ENCODE results near the gene RPS6KA2.
A peak's percentile ranks its signal among the peaks of the same experiment; 100 is the strongest.

RPS6KA2 gene

DNA sequence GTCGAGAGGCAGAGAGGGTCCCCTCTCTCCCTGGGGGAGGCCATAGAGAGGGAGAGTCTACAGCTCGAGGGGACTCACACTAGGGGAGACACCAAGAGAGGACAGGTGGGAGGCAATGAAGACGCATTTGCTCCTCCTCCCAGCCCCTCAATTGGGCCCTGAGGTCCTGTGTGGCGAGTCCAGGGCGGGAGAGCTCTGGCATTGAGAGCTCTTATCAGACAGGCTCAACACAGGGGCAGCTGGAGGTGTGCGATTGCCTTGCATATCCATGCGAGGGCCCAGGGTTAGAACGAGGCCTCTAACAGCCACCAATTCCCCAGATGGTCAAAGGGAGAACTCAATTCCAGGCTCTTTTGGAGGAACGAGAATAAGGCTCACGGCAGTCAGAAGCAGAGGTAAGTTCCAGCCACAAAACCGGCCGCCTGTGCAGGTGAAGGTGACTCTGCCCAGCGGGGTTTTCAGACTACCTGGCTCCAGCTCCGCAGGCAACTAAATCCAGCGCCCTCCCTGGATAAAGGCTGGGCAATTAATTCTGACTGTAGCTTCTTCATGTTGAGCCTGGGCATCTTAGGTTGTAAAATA, 150.3 kb downstream of the RPS6KA2 start:
- DNase-seq = no peak

DNA sequence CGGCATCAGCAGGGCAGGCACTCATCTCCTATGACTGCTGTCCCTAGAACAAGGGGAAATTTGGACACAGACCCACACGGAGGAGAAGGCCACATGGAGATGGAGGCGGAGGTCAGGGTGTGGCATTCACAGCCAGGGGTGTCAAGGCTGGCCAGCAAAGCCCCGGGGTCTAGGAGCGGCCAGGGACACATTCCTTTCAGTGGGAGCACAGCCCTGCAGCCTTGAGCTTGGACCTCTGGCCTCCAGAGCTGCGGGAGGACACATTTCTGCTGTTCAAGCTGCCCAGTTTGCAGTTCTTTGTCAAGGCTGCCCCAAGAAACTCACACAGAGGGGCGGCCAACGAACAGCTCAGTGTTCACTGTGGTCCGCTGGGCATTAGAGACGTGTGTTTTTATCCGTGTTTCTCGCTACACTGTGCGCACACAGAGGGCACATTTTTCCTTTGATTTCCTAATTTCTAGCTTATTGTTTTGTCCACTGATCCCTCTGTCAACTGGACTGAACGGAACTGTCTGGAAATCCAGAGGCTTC, 150.9 kb downstream of the RPS6KA2 start:
- DNase-seq = no peak

DNA sequence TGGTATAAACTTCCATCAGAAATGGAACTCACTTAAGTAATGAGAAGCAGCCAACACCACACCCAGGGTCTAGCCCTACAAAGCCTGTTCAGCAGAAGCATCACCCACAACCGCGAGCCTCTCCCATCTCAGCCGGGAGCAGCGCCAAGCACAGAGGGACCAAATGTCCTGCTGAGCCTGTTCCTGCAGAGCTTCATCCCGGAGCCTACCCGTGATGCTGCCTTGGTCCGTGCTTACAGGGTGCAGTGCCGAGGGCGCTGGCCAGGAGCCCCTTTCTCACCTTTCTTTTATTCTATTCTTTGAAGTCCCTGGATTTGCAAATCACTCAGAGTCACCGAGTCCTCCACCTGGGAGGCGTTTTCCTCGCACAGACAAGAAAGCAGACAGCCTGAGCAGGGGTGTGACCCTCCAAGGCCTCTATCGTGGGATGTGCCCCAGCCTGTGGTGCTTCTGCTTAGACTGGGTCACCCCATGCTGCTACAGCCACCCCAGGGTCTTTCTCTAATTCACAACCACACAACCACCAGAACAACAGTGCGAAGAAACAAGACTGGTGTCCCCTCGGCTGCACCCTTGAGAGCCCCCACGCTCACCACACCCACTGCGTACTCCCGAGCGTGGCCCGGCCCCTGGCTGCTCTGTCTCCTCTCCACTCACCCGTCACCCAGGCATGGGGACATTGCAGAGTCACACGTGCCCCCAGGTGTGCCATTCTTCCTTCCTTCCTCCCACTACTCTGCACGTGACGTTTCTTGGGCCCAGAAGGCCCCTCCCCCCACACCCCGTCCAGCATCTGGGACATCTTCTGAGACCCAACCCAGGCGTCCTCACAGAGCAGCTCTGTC, 152.1 kb downstream of the RPS6KA2 start:
- DNase-seq = no peak

DNA sequence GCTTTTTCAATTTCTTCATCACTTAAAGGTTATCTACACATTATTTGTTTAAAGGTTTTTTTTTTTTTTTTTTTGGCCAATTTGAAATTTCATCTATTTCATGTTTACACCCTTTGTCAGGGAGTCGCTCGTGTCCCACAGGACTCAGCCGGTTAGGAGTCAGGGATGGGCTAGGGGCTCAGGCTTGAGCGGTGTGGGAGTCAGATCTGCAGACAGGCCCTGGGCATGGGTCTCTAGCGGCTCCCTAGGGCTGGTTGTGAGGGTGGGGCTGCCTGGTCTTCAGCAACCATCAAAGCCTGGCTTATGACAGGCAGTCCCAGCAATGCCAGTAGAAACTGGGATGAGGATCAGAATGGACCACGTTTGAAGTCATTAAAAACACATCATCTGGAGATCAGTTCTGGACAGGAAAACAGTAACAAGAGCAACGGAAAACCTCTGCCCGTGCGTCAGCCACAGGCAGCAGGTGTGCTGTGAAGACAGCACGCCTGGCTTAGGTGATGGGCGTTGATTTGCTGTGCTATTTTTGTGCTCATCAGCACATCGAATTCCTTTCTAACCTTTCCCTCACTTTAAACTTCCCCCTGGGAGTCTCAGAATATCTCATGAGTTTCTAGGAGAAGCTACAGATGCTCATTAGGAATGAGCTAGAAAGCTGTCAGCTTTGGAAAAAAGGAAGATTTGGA, 153.0 kb downstream of the RPS6KA2 start:
- no peak for DNase-seq

DNA sequence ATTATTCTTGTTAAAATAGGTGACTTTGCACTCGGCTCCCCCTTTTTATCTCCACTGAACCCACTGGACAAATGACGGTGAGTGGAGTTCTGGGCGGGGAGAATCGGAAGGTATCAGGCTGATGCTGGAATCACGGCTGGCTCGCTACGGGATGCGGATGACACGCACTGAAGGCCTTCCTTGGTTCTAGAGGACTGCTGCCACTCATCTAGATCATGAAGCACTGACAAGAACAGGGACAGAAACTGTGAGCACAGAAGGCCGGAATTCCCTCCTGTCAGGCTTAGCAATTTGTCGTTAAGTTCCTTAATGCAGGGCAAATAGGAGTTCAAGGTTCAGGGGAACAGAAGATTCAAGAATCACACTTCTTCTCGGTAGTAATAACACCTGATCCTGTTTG, 154.4 kb downstream of the RPS6KA2 start:
- no peak for DNase-seq

DNA sequence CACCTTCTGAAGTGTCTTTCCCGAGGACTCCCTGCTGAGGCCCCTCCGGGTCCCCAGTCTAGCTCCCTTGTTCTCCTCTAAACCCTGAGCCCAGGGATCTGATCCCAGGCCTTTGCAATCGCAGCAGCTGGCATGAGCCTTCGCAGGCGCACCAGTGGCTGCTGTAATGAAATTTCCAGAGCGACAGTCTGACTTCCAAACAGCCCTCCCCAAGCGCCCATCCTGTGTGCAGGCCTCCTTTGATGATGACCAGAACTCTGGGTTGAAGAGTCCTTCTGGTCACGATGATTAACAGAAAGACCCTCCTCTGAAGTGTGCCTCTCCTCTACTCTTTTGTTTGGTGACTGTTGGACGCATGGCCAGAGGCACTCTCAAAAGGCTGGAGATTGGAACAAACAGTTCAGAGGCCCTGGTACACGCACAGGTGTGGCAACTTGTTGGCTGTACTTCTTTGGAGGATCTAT, 155.2 kb downstream of the RPS6KA2 start:
- no peak for DNase-seq

DNA sequence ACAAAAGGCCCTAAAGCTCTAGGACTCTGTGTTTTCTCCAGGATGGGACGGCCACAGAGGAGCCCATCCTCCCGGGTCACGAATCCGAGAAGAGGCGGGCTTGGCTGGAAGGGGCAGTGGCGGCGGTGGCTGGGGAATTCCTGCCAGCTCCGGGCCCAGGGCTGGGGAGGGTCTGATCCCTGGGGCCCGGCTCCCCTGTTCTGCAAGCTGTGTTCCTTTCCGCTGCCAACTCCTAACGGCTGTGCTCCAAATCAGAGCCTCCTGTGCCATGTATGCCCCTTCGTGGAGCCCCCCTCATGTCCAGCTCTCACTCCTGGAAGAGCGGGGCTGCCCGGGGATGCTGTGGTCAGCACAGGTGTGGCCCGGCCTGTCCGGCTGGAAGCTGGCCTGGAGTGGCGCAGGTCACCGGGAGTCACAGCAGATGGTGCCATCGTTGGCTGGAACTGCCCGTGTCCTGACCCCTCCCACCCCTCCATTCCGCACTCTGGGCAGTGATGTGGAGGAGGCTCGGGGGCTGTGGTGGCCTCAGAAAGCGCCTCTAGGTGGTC, 156.1 kb downstream of the RPS6KA2 start:
- no peak for DNase-seq

DNA sequence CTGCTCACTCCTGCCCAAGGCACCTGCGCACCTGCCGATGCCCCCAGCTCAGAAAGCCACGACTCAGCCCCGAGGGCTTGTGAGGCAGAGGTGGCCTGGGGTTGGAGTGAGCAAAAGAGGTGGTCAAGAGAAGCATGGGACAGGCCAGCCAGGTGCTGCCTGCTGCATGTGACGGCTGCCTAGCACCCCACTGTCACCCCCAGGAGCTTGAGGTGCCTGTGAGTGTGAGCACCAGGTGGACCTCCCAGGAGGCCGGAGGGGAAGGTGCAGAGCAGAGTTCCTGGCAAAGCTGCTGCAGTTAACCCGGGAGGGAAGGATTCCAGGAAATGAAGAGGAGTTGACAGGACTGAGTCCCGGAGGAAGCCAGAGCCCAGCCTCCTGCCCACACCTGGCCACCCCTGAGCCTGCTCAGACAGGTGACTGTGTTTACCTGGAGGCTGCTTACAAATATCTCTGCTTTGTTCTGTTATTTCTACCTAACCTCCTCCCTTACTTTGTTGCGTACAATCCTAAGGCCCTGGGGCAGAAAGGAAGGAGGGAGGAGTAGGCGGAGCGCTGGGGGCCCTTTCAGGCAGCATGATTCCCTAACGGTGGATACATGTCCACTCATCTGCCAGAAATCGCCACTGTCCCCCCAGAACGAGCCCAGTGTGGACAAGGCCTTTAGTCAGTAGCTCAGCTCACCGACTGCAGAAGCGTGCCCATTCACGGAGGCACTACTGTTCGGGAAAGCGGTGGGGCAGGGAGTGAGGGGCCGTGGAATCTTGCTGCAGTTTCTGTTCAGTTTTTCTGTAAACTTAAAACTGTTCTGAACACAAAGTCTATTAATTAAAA, 156.8 kb downstream of the RPS6KA2 start:
- DNase-seq = no peak

DNA sequence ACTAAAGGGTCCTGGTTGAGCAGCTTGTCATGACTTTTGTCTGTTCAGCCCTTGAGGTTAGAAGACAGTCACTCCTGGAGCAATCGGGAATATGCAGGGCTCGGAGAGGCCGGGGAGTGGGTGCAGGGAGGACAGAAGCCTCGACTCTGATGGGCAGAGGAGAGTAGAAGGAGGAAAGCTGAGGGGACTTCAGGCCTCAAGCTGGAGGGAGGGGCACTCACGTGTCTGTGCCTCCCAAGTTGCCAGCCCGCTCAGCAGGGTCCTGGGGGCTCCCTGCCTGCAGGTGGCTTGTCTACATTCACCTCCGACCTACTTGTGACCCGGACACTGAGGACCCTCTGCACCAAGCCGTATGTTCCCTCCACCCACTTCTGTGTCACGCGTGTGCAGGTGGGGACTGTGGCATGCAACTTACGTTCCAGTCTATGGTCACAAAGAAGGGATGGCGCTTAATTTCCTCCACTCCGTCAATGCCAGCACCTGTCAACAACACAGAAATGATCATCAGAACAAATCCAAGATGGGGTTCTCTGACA, 157.6 kb downstream of the RPS6KA2 start:
- no peak for DNase-seq

DNA sequence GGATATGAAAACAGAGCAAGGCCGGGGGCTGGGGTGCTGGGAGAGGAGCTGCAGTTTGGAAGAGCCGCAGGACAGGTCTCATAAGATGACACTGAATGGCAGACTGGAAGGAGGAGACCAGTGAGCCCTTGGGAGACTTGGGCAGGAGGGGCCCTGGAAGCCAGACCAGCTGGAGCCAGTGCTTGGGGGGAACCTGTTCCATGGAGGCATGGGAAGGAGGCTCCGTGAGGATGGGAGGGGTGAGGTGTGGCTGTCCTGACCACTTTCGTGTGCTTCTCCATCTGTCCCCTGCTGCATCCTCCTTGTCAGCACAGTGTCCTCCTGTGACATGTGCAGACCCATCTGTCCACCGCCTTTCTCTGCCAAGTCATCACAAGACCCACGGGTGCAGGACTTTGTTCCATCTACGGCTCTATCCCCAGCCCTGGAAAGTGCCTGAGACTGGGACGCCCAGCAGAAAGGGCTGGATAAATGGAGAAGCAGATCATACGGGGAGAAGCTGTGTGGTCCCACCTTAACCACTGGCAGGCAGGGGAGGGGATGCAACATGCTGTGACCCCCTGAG, 159.5 kb downstream of the RPS6KA2 start:
- DNase-seq = no peak

DNA sequence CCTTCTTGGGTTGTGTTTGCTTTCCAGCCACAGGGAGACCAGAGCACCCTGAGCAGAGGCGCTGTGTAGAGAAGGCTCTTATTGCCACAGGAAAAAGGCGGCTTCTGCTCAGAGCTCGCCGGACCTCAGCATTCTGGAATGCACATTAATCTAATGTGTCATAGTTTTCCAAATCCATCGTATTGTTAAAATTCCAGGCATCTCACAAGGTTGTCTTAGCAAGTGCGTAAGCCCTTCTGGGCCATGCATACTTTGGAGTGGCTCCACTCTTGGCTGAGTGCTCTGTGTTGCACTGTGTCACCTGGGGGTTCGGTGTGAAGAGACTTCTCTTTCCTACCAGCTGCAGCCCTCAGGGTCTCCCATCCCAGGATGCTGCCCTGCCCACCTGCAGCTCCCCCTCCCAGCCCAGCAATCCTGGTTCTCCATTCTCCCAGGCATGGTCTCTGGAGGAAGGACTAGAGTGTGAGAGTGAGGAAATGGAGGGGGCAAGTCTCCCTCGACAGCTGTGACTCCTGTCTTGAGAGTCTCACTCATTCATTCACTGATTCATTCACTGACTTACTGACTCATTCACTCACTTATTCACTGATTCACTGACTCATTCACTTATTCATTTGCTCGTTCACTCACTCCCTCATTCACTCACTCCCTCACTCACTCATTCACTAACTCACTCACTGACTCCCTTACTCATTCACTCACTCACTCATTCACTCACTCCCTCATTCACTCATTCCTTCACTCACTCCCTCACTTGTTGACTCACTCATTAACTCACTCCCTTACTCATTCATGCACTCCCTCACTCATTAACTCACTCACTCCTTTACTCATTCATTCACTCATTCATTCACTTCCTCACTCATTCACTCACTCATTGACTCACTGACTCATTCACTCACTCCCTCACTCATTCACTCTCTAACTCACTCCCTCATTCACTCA, 160.6 kb downstream of the RPS6KA2 start:
- DNase-seq = peak; percentile 74

DNA sequence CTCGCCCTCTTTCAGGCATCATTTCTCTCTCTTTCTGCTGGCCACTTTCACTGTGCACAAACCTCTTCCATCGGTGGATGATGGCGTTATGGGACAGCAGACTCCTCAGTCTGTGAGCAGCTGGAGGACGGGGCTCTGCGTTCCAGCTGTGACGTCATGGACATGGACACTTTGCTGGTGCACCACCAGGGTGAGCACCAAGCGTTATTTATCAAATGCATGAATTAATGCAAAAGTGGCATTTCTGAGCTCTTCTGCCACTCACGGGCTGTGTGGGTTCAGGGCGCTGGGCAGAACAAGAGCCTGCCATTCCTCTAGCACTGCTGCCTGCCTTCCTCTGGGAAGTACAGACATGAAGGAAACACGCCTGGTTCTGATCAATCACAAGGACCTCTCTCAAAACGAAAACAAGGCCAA, 161.4 kb downstream of the RPS6KA2 start:
- DNase-seq = peak; percentile 66

DNA sequence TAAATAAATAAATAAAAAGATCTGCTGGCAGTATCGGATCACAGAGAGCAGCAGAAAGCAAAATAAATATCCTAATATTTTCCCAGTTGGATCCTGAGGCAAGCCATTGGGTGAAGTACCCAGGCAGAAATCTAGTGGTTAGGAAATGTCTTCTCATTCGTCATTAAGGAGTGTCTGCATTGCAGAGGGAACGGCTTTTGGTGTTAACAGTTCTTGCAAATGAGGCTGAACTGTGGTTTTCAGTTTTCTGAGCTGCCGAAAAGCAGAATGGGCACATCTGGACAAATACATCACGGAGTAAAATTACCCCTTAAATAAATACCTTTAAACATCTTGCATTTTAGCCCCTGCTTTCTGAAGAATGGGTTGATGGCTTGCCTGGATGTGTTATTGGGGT, 162.1 kb downstream of the RPS6KA2 start:
- no peak for DNase-seq

DNA sequence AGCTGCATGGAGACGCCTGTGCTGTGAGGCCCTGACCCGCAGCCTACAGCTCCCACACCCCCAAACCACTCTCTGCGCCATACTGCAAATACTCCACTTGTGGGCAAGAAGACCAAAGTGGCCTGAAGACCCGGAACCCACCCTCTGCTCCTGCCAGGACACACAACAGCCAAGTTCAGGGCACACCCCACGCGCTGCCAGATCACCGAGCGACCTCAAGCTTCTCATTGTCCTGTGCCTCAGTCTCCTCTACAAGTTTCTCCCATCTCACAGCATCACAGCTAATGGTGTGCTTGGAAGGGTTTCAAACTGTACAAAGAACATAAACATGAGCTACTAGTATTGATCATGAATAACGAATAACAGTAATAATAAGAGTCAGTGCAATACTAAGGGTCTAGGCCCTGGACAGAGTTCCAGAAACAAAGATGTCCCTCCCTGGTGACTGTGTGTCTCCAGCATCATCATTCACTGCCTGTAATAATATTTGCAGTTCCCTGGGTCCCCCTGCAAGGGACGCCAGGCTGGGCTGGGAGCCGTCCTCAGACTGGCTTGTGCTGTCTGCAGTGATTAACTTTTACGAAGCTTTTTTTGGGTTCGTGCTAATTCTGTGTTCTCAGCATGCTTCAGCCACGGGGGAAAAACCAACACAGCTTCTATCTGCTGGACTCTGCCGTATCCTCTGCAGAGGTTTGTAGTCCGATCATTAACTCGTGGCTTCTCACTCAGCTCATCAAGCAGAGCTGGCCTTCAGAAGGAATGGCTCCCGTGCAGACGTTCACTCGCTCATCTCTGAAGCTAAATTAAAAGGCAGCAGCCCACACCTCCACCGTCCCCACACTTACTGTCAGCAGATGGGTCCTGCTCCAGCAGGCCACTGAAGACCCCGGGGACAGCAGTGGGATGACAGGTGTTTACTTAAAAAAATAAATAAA, 162.7 kb downstream of the RPS6KA2 start:
- no peak for DNase-seq

DNA sequence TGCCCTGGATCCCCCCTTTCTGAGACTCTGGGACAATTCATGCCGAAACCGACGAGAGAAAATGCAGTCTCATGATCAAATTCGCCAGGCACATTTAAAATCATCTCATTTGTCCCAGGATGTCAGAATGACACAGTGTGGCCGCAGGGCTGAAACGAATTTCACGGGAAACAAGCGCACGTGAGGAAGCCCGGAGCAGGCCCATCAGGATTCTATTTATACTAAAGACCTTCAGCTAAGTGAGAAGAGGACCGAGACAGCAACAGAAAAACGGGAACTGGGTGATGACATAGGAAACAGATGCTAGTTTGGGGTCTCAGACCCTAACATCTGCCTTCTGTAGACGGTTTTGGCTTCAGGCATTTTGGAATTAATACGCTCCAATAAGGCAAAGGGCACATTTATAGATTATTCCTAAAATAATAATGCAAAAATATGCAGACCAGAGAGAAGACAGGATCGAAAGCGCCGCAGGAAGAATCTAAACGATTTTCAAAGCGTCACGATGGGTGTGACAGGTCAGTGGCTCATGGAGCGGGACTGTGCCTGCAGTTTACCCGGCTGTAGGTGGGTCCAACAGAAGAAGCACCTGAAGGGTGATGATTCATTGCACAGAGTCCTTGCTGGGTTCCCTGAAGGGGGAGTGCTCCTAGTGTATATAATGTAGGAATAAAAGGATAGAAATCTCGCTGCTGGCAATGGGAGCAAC, 163.5 kb downstream of the RPS6KA2 start:
- no peak for DNase-seq

DNA sequence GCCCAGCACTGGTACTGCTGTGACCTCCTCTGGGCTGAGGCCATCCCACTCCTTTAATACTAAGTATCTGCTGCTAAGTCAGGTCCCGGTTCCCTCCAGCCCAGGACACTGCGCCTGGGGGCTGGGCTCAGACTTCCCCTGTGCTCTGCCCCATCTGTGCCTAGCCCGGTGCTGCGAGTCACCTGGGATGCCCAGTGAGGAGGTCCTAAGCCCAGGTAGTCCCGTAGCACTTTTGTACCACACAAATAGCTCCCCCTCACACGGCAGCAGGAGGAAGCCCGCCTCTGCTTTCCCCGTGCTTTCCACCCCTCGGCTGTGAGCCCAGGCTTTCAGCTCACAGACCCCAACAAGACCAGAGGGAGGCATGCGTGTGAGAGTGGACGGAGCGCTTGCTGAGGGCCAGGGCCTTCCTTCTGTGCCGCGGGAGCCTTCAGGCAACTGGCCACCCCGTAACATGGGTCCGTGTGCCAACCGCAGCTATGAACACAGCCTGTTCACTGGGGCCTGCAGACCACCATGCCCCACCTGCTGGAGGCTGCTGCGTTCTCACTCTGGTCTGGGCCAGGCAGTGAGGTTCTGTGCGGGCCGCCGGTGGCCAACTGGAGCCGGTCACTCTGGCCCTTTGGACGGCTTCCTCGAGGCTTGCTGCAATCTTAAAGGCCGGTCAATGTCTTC, 164.5 kb downstream of the RPS6KA2 start:
- DNase-seq = no peak

DNA sequence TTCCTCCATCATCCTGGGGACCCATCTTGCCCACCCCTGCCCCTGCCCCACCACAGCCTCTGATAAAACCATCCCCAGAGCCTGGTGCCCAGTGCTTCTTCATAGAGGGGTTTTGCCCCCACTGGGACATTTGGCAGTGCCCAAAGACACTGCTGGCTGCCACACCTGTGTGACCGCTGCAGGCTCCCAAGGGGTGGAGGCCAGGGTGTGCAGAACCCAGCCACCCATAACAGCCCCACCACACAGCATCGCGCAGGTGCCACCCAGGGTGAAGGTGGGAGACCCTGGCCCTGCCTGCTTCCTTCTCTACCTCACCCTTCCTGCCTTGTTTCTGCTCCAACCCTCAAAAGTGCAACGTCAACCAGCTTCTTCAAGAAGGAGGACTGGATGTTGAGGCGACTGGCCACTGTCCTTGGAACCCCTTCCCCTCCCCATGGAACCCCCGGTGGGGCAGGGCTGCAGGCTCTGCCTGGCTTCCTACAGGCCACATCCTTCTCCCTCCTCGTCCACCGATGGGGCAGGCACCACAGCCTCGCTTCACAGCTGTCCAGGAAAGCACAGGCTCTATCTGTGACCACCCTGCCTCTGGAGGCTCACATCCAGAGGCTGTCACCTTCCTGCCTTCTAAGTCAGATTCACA, 165.1 kb downstream of the RPS6KA2 start:
- no peak for DNase-seq
